AG08396 (cell line): Measurements from ENCODE around the gene TAPBPL.

Experiments
- DNase-seq: peaks from one replicate; pipeline ENCODE4 v3.0.0; 2012; ENCODE audit warnings: low spot score, mixed read lengths

The TAPBPL gene

GRCh38 chr12:6437586-6437985 is 14.3 kb upstream of the TAPBPL start:
- no peak for DNase-seq

- DNase-seq, result no peak
Measured at GRCh38 chr12:6438345-6438744, 13.5 kb upstream of the TAPBPL start.

- no peak for DNase-seq
Measured at GRCh38 chr12:6440391-6440790, 11.5 kb upstream of the TAPBPL start.

- no peak for DNase-seq
Measured at GRCh38 chr12:6442836-6443235, 9.0 kb upstream of the TAPBPL start.

GRCh38 chr12:6443361-6443983 is 8.4 kb upstream of the TAPBPL start:
- no peak for DNase-seq

GRCh38 chr12:6444031-6444430 is 7.8 kb upstream of the TAPBPL start:
- no peak for DNase-seq

GRCh38 chr12:6444704-6445688 is 6.8 kb upstream of the TAPBPL start, which contains the start of gene CD27:
Gene CD27, plus strand, starts transcription at chr12:6444955. Its CDS starts 141 bp downstream, at chr12:6445096.
- no peak for DNase-seq

- no peak for DNase-seq
Measured at GRCh38 chr12:6450091-6450868, 1.6 kb upstream of the TAPBPL start.

GRCh38 chr12:6450869-6451347 is 934 bp upstream of the TAPBPL start:
- DNase-seq, result peak; percentile 21

- DNase-seq, result no peak
Measured at GRCh38 chr12:6452245-6452943, 552 bp downstream of the TAPBPL start.

GRCh38 chr12:6452944-6453630 is 1.2 kb downstream of the TAPBPL start:
- DNase-seq, result no peak

GRCh38 chr12:6457220-6457945 is 5.5 kb downstream of the TAPBPL start:
- no peak for DNase-seq

GRCh38 chr12:6458281-6459003 is 6.6 kb downstream of the TAPBPL start:
- DNase-seq, result no peak

- DNase-seq, result no peak
Measured at GRCh38 chr12:6459004-6459337, 7.1 kb downstream of the TAPBPL start.

GRCh38 chr12:6460751-6461371 is 9.0 kb downstream of the TAPBPL start:
- no peak for DNase-seq

- no peak for DNase-seq
Measured at GRCh38 chr12:6461401-6462233, 9.8 kb downstream of the TAPBPL start.

GRCh38 chr12:6462234-6462995 is 10.6 kb downstream of the TAPBPL start:
- DNase-seq, result no peak

- no peak for DNase-seq
Measured at GRCh38 chr12:6463216-6463615, 11.4 kb downstream of the TAPBPL start.
